ENCODE measurements around the gene ERCC6L.
A peak's percentile ranks its signal among the peaks of the same experiment; 100 is the strongest.

ERCC6L gene, protein sequence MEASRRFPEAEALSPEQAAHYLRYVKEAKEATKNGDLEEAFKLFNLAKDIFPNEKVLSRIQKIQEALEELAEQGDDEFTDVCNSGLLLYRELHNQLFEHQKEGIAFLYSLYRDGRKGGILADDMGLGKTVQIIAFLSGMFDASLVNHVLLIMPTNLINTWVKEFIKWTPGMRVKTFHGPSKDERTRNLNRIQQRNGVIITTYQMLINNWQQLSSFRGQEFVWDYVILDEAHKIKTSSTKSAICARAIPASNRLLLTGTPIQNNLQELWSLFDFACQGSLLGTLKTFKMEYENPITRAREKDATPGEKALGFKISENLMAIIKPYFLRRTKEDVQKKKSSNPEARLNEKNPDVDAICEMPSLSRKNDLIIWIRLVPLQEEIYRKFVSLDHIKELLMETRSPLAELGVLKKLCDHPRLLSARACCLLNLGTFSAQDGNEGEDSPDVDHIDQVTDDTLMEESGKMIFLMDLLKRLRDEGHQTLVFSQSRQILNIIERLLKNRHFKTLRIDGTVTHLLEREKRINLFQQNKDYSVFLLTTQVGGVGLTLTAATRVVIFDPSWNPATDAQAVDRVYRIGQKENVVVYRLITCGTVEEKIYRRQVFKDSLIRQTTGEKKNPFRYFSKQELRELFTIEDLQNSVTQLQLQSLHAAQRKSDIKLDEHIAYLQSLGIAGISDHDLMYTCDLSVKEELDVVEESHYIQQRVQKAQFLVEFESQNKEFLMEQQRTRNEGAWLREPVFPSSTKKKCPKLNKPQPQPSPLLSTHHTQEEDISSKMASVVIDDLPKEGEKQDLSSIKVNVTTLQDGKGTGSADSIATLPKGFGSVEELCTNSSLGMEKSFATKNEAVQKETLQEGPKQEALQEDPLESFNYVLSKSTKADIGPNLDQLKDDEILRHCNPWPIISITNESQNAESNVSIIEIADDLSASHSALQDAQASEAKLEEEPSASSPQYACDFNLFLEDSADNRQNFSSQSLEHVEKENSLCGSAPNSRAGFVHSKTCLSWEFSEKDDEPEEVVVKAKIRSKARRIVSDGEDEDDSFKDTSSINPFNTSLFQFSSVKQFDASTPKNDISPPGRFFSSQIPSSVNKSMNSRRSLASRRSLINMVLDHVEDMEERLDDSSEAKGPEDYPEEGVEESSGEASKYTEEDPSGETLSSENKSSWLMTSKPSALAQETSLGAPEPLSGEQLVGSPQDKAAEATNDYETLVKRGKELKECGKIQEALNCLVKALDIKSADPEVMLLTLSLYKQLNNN

DNA sequence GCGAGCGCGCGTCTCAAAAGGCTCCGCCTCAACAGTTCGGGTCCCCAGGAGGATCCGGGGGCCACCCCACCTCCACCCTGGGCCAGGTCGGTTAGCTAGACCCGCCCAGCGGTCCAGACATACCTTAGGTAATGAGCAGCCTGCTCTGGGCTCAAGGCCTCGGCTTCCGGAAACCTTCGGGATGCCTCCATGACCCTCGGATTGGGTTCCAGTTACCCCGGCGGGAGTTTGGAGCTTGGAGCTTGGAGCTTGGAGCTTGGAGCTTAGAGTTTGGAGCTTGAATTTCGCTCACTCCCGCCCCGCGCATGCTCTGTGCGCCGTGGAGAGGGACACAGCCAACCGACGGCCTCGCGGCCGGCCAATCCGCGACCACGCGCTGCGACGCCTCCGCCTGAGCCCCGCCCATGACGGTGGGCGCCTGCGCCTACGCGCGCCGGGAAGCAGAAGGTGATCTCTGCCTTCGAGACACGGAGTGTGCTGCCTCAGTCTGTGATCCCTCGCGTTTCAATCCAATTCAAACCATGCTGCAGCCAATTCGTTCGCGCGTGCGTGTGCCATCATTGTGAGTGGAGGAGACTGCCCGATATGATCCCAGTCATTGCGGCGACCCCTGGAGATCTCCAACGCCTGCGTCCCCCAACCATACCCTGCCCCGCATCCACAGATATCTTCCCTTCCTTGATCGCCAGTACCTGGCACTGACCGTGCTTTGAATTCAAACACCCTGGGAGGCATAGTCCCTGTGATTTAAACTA lies at the start of gene ERCC6L:
Gene ERCC6L (minus strand): TSS at position 307 of the 755 bp plus-strand sequence. CDS start 116 bp downstream, at position 191.
- peak; percentile 94 for DNase-seq (ENCODE audit: extremely low spot score)
- TF ChIP-seq FOXK2 (IDR thresholded peaks at IDR 0.05) (no peak), ELF4 (IDR thresholded peaks at IDR 0.05) (peak; percentile 54; the same call in 1 of the 2 replicates), ARNT (IDR thresholded peaks at IDR 0.05) (no peak), FOXM1 (IDR thresholded peaks at IDR 0.05; ENCODE audit: borderline replicate concordance) (no peak), FOXA1 (IDR thresholded peaks at IDR 0.05) (no peak), NFRKB (IDR thresholded peaks at IDR 0.05) (no peak), L3MBTL2 (conservative IDR thresholded peaks at IDR 0.05) (peak; percentile 96)
- POLR2A ChIA-PET, result interaction anchor here (0.6 to 1.7 kb wide), 24 partner anchors 9 to 301 kb away, joined by 3 to 24 read pairs (median 4); partner anchors contain the start of genes PIN4, RPS4X and RTL5
- CTCF ChIA-PET, result no interaction called here

DNA sequence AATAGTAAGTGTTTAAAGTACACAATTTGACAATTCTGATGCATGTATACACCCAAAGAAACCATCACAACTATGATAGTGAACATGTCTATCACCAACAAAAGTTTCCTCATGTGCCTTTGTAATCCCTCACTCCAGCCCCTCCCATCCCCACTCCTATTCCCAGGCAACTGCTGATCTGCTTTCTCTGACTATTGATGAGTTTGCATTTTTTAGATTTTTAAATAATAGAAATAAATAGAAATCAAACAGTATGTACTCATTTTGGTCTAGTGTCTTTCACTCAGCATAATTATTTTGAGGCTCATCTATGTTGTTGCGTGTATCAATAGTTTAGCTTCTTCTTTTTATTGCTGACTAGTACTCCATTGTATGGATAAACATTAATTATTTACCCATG lies 43.5 kb upstream of the ERCC6L start:
- CTCF ChIA-PET, result no interaction called here
- POLR2A ChIA-PET, result no interaction called here
- DNase-seq (ENCODE audit: extremely low spot score), result no peak
- TF ChIP-seq L3MBTL2 (conservative IDR thresholded peaks at IDR 0.05) (no peak), FOXK2 (IDR thresholded peaks at IDR 0.05) (no peak), NFRKB (IDR thresholded peaks at IDR 0.05) (no peak), SUZ12 (IDR thresholded peaks at IDR 0.05) (no peak), CTBP1 (IDR thresholded peaks at IDR 0.05; ENCODE audit: borderline replicate concordance) (no peak), ARNT (IDR thresholded peaks at IDR 0.05) (no peak), HDGF (IDR thresholded peaks at IDR 0.05; ENCODE audit: borderline replicate concordance) (no peak), TARDBP (IDR thresholded peaks at IDR 0.05) (no peak)
- TF ChIP-seq, protein P1, sequence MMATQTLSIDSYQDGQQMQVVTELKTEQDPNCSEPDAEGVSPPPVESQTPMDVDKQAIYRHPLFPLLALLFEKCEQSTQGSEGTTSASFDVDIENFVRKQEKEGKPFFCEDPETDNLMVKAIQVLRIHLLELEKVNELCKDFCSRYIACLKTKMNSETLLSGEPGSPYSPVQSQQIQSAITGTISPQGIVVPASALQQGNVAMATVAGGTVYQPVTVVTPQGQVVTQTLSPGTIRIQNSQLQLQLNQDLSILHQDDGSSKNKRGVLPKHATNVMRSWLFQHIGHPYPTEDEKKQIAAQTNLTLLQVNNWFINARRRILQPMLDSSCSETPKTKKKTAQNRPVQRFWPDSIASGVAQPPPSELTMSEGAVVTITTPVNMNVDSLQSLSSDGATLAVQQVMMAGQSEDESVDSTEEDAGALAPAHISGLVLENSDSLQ (IDR thresholded peaks at IDR 0.05), result no peak

DNA sequence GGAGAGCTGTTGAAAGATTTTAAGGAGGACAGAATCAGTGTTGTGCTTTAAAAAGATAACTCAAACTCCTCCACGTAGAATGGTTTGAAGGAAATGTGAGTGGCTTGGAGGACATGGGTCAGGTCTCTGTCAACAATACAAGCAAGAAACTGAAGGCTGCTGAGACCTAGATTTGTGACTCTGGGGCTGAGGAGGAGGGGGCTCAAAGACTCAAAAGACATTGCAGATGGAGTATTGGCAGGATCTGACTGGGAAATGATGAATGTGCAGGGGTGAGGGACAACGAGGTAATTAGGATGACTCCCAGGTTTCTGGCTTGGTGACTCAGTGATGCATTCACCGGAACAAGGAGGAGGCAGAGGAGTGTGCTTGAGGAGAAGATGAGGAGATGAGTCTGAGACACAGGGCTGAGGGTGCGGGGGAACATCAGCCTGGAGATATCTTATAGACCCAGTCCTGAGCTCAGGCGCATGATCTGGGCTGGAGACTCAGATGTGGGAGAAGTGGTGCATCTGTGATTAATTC lies 41.6 kb upstream of the ERCC6L start:
- TF ChIP-seq HDGF (IDR thresholded peaks at IDR 0.05; ENCODE audit: borderline replicate concordance) (no peak), ARNT (IDR thresholded peaks at IDR 0.05) (no peak), LEF1 (IDR thresholded peaks at IDR 0.05; ENCODE audit: borderline replicate concordance) (no peak), SUZ12 (IDR thresholded peaks at IDR 0.05) (no peak), NFRKB (IDR thresholded peaks at IDR 0.05) (no peak), BHLHE40 (IDR thresholded peaks at IDR 0.05; ENCODE audit: borderline replicate concordance) (no peak)
- POLR2A ChIA-PET, result interaction anchor here (1.1 to 5.2 kb wide), 2 partner anchors 13 to 42 kb away, joined by 4 to 67 read pairs; partner anchors contain the start of gene ERCC6L
- DNase-seq (ENCODE audit: extremely low spot score), result no peak
- CTCF ChIA-PET, result interaction anchor here (0.9 kb wide), 1 partner anchor 17 kb away, joined by 3 read pairs; no protein-coding TSS in a partner anchor

DNA sequence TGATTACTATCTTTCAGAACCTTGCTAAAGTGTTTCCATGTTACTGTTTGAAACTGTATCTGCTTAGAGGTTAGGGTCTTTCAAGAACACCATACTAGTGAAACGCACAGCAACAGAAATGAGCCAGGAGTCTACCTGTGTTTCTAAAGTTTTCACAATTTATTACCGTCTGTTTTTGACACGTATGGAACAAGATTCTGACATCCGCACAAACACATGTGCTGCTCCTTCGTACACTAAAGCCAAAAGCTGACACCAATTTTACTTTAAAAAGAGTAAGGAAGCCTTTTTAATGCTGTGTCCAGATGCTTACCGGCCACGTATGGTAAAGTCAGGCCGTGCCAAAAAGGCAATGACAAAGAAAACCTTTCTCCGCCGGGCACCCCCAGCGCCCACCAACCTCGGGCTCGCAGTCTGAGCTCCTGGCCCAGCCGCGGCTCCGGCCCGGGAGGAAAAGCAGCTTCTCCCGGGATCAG lies 37.7 kb upstream of the ERCC6L start:
- CTCF ChIA-PET, result interaction anchor here (0.5 to 2.3 kb wide), 8 partner anchors 9 to 258 kb away, joined by 3 to 14 read pairs (median 4); no protein-coding TSS in a partner anchor

DNA sequence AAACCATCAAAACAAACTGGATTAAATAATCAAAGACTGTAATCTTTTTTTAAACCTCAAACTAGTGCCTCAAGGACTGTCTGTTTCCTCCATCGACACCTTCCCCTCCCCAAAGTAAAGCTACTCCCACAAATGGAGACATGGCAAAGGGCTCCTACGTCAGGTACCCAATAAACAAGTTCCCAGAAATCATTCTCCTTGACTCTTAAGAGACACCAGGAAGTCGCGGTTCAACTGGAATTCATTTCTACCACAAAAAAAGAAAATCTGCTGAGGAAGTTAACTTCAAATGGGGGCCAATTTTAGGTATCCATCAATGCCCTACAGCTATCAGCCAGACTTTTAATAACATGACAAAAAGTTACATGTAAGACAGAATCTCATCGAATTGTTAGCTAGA lies 35.7 kb upstream of the ERCC6L start:
- POLR2A ChIA-PET, result interaction anchor here (0.7 to 2.9 kb wide), 2 partner anchors 9 to 11 kb away, joined by 3 to 28 read pairs; no protein-coding TSS in a partner anchor
- CTCF ChIA-PET, result interaction anchor here (1.1 kb wide), 1 partner anchor 29 kb away, joined by 4 read pairs; no protein-coding TSS in a partner anchor
- no peak for DNase-seq (ENCODE audit: extremely low spot score)
- TF ChIP-seq BHLHE40 (IDR thresholded peaks at IDR 0.05; ENCODE audit: borderline replicate concordance) (no peak), HDGF (IDR thresholded peaks at IDR 0.05; ENCODE audit: borderline replicate concordance) (no peak), ZNF384 (IDR thresholded peaks at IDR 0.05) (no peak), SP1 (IDR thresholded peaks at IDR 0.05) (no peak), FOXA1 (IDR thresholded peaks at IDR 0.05) (no peak), FOXK2 (IDR thresholded peaks at IDR 0.05) (no peak), FOXM1 (IDR thresholded peaks at IDR 0.05; ENCODE audit: borderline replicate concordance) (no peak), L3MBTL2 (conservative IDR thresholded peaks at IDR 0.05) (no peak), ELF4 (IDR thresholded peaks at IDR 0.05) (no peak), ARNT (IDR thresholded peaks at IDR 0.05) (no peak), SUZ12 (IDR thresholded peaks at IDR 0.05) (no peak)

More for the DNA sequence above, 37.7 kb upstream of the ERCC6L start:
- no peak for DNase-seq (ENCODE audit: extremely low spot score)
- POLR2A ChIA-PET, result interaction anchor here (0.8 to 5.2 kb wide), 27 partner anchors 9 to 284 kb away, joined by 3 to 67 read pairs (median 9); partner anchors contain the start of genes CITED1, ERCC6L and PIN4
- TF ChIP-seq, protein P1 (IDR thresholded peaks at IDR 0.05), result no peak
- TF ChIP-seq HDGF (IDR thresholded peaks at IDR 0.05; ENCODE audit: borderline replicate concordance), result no peak
- no peak for TF ChIP-seq L3MBTL2 (conservative IDR thresholded peaks at IDR 0.05)
- no peak for TF ChIP-seq ARNT (IDR thresholded peaks at IDR 0.05)
- TF ChIP-seq CTBP1 (IDR thresholded peaks at IDR 0.05; ENCODE audit: borderline replicate concordance), result no peak
- TF ChIP-seq FOXM1 (IDR thresholded peaks at IDR 0.05; ENCODE audit: borderline replicate concordance), result no peak
- TF ChIP-seq NFRKB (IDR thresholded peaks at IDR 0.05), result no peak
- no peak for TF ChIP-seq ZNF384 (IDR thresholded peaks at IDR 0.05)
- TF ChIP-seq LEF1 (IDR thresholded peaks at IDR 0.05; ENCODE audit: borderline replicate concordance), result no peak
- no peak for TF ChIP-seq TARDBP (IDR thresholded peaks at IDR 0.05)
- TF ChIP-seq BHLHE40 (IDR thresholded peaks at IDR 0.05; ENCODE audit: borderline replicate concordance), result no peak
- no peak for TF ChIP-seq ELF4 (IDR thresholded peaks at IDR 0.05)

Measured in HEK293T (cell line).